HEK293 (cell line): ENCODE data around the gene MARCHF10.
A peak's percentile ranks its signal among the peaks of the same experiment; 100 is the strongest.

Source experiments
- CTCF ChIA-PET: fragments of 350-600 bp; formaldehyde crosslinking; extraction: SDS; loops from one replicate; lab custom pipeline; 2021; ENCODE audit warnings: antibody characterized with exemption; lab: Yijun Ruan, JAX
- POLR2A ChIA-PET: fragments of 300-600 bp; formaldehyde crosslinking; extraction: SDS; loops from one replicate; lab custom pipeline; 2020; ENCODE audit warnings: antibody characterized with exemption, inconsistent platforms; lab: Yijun Ruan, JAX
- H3K27ac ChIP-seq: fragments of 200-500 bp; sonication (Bioruptor generic); 2 replicates; pipeline ENCODE4 v1.5.1; 2014; ENCODE audit warnings: low read depth, low read length, control low read depth, inconsistent platforms; ENCODE audit errors: extremely low read depth
- H3K36me3 ChIP-seq, 2 experiments: fragments of 200-500 bp in 1 of 2; sonication (Bioruptor generic) in 1 of 2; 1 replicate in 1 of 2; 2 replicates in 1 of 2; pipeline ENCODE4 v1.5.1; 2014 to 2017; ENCODE audit warnings: inconsistent platforms in 2 of 2, low read length in 2 of 2; ENCODE audit not compliant: control insufficient read depth in 2 of 2, insufficient read depth in 1 of 2
- H3K4me1 ChIP-seq: fragments of 200-500 bp; sonication (Bioruptor generic); 2 replicates; pipeline ENCODE4 v1.5.1; 2014; ENCODE audit warnings: mild to moderate bottlenecking, low read length, inconsistent platforms; ENCODE audit not compliant: control insufficient read depth, insufficient read depth
- H3K4me3 ChIP-seq: 2 replicates; pipeline ENCODE4 v1.5.1; 2011; ENCODE audit warnings: low read depth, mild to moderate bottlenecking, control low read depth, low read length, moderate library complexity
- H3K9me3 ChIP-seq: fragments of 200-500 bp; sonication (Bioruptor generic); 2 replicates; pipeline ENCODE4 v1.5.1; 2014; ENCODE audit warnings: low read depth, low read length, inconsistent platforms; ENCODE audit not compliant: control insufficient read depth, insufficient read depth
- MYNN ChIP-seq: fragments of 450-650 bp; formaldehyde crosslinking; IDR thresholded peaks from 2 replicates; pipeline ENCODE4 v1.5.1; 2016; ENCODE audit warnings: missing biosample characterization, missing genetic modification characterization, borderline replicate concordance
- PBX3 ChIP-seq: sonication (generic); formaldehyde crosslinking; IDR thresholded peaks from 2 replicates; pipeline ENCODE4 v1.8.1; 2022; ENCODE audit warnings: mild to moderate bottlenecking, moderate library complexity, missing genetic modification reagents
- RBAK ChIP-seq: fragments of 450-650 bp; formaldehyde crosslinking; IDR thresholded peaks from 2 replicates; pipeline ENCODE4 v1.5.1; 2016; ENCODE audit warnings: missing biosample characterization, missing genetic modification characterization
- SALL2 ChIP-seq: fragments of 450-650 bp; formaldehyde crosslinking; IDR thresholded peaks from 2 replicates; pipeline ENCODE4 v1.5.0; 2017; ENCODE audit warnings: missing biosample characterization, mild to moderate bottlenecking, missing genetic modification characterization, borderline replicate concordance
- YY2 ChIP-seq: fragments of 450-650 bp; formaldehyde crosslinking; IDR thresholded peaks from 2 replicates; pipeline ENCODE4 v1.5.1; 2016; ENCODE audit warnings: missing biosample characterization, missing genetic modification characterization
- ZBTB44 ChIP-seq: fragments of 450-650 bp; IDR thresholded peaks from 2 replicates; pipeline ENCODE4 v1.5.1; 2018; ENCODE audit warnings: missing biosample characterization, mild to moderate bottlenecking, missing genetic modification characterization
- ZBTB48 ChIP-seq: fragments of 450-650 bp; formaldehyde crosslinking; IDR thresholded peaks from 2 replicates; pipeline ENCODE4 v1.5.1; 2016; ENCODE audit warnings: missing biosample characterization, missing genetic modification characterization
- ZFHX2 ChIP-seq: fragments of 450-650 bp; formaldehyde crosslinking; conservative IDR thresholded peaks from 2 replicates; pipeline ENCODE4 v1.5.1; 2016; ENCODE audit warnings: missing biosample characterization, missing genetic modification characterization
- ZIC2 ChIP-seq: fragments of 450-650 bp; formaldehyde crosslinking; IDR thresholded peaks from 2 replicates; pipeline ENCODE4 v1.5.1; 2016; ENCODE audit warnings: missing biosample characterization, missing genetic modification characterization
- ZNF140 ChIP-seq: fragments of 450-650 bp; formaldehyde crosslinking; IDR thresholded peaks from 2 replicates; pipeline ENCODE4 v1.5.1; 2016; ENCODE audit warnings: missing biosample characterization, missing genetic modification characterization
- ZNF146 ChIP-seq: fragments of 450-650 bp; formaldehyde crosslinking; IDR thresholded peaks from 2 replicates; pipeline ENCODE4 v1.5.1; 2016; ENCODE audit warnings: missing biosample characterization, missing genetic modification characterization
- ZNF175 ChIP-seq: fragments of 450-650 bp; formaldehyde crosslinking; IDR thresholded peaks from 2 replicates; pipeline ENCODE4 v1.5.1; 2016; ENCODE audit warnings: missing biosample characterization, missing genetic modification characterization
- ZNF184 ChIP-seq: fragments of 450-650 bp; IDR thresholded peaks from 2 replicates; pipeline ENCODE4 v1.5.1; 2018; ENCODE audit warnings: missing biosample characterization, mild to moderate bottlenecking, missing genetic modification characterization
- ZNF2 ChIP-seq: fragments of 450-650 bp; formaldehyde crosslinking; IDR thresholded peaks from 2 replicates; pipeline ENCODE4 v1.5.1; 2016; ENCODE audit warnings: missing biosample characterization, missing genetic modification characterization
- ZNF202 ChIP-seq: fragments of 450-650 bp; formaldehyde crosslinking; IDR thresholded peaks from 2 replicates; pipeline ENCODE4 v1.5.1; 2016; ENCODE audit warnings: missing biosample characterization, missing genetic modification characterization, borderline replicate concordance
- ZNF239 ChIP-seq: fragments of 450-650 bp; formaldehyde crosslinking; IDR thresholded peaks from 2 replicates; pipeline ENCODE4 v1.5.1; 2016; ENCODE audit warnings: missing biosample characterization, missing genetic modification characterization
- ZNF311 ChIP-seq: fragments of 450-650 bp; formaldehyde crosslinking; IDR thresholded peaks from 2 replicates; pipeline ENCODE4 v1.5.1; 2017; ENCODE audit warnings: missing biosample characterization, missing genetic modification characterization, borderline replicate concordance
- ZNF335 ChIP-seq: fragments of 450-650 bp; formaldehyde crosslinking; conservative IDR thresholded peaks from 2 replicates; pipeline ENCODE4 v1.5.1; 2016; ENCODE audit warnings: missing biosample characterization, missing genetic modification characterization
- ZNF426 ChIP-seq: fragments of 450-650 bp; formaldehyde crosslinking; IDR thresholded peaks from 2 replicates; pipeline ENCODE4 v1.5.1; 2017; ENCODE audit warnings: missing biosample characterization, missing genetic modification characterization, mild to moderate bottlenecking, inconsistent platforms, moderate library complexity
- ZNF555 ChIP-seq: fragments of 450-650 bp; formaldehyde crosslinking; conservative IDR thresholded peaks from 2 replicates; pipeline ENCODE4 v1.5.1; 2017; ENCODE audit warnings: missing biosample characterization, mild to moderate bottlenecking, missing genetic modification characterization, inconsistent platforms
- ZNF558 ChIP-seq: fragments of 450-650 bp; formaldehyde crosslinking; IDR thresholded peaks from 2 replicates; pipeline ENCODE4 v1.5.1; 2016; ENCODE audit warnings: missing biosample characterization, missing genetic modification characterization
- ZNF571 ChIP-seq: fragments of 450-650 bp; formaldehyde crosslinking; IDR thresholded peaks from 2 replicates; pipeline ENCODE4 v1.5.0; 2017; ENCODE audit warnings: missing biosample characterization, missing genetic modification characterization
- ZNF624 ChIP-seq: fragments of 450-650 bp; formaldehyde crosslinking; IDR thresholded peaks from 2 replicates; pipeline ENCODE4 v1.5.1; 2017; ENCODE audit warnings: missing biosample characterization, missing genetic modification characterization
- ZSCAN18 ChIP-seq: fragments of 450-650 bp; formaldehyde crosslinking; IDR thresholded peaks from 2 replicates; pipeline ENCODE4 v1.5.1; 2016; ENCODE audit warnings: missing biosample characterization, missing genetic modification characterization
- TF ChIP-seq, protein P1 (sequence below): fragments of 450-650 bp; formaldehyde crosslinking; IDR thresholded peaks from 2 replicates; pipeline ENCODE4 v1.5.1; 2016; ENCODE audit warnings: missing biosample characterization, missing genetic modification characterization
- TF ChIP-seq, protein P2 (sequence below): fragments of 450-650 bp; formaldehyde crosslinking; IDR thresholded peaks from 2 replicates; pipeline ENCODE4 v1.5.1; 2016; ENCODE audit warnings: missing biosample characterization, missing genetic modification characterization
- TF ChIP-seq, protein P3 (sequence below): fragments of 450-650 bp; formaldehyde crosslinking; IDR thresholded peaks from 2 replicates; pipeline ENCODE4 v1.5.1; 2016; ENCODE audit warnings: missing biosample characterization, missing genetic modification characterization

The MARCHF10 gene

GRCh38 chr17:62793919-62794665 is 14.0 kb downstream of the MARCHF10 start (continued):
- no peak for TF ChIP-seq PBX3 (CRISPR knock-in tag)
- TF ChIP-seq ZNF140 (tag by site-specific recombination): no peak
- no peak for TF ChIP-seq ZNF555
- no peak for TF ChIP-seq ZNF624
- TF ChIP-seq ZNF426 (tag by site-specific recombination): no peak
- peak; percentile 86; the same call in 1 of the 2 replicates for TF ChIP-seq ZNF311 (tag by site-specific recombination)
- 0 out of 2 replicates have a peak, but pooled peaks have one; percentile 8 for TF ChIP-seq ZFHX2 (tag by site-specific recombination)
- no peak for TF ChIP-seq ZBTB44 (tag by site-specific recombination)
- TF ChIP-seq, protein P1, sequence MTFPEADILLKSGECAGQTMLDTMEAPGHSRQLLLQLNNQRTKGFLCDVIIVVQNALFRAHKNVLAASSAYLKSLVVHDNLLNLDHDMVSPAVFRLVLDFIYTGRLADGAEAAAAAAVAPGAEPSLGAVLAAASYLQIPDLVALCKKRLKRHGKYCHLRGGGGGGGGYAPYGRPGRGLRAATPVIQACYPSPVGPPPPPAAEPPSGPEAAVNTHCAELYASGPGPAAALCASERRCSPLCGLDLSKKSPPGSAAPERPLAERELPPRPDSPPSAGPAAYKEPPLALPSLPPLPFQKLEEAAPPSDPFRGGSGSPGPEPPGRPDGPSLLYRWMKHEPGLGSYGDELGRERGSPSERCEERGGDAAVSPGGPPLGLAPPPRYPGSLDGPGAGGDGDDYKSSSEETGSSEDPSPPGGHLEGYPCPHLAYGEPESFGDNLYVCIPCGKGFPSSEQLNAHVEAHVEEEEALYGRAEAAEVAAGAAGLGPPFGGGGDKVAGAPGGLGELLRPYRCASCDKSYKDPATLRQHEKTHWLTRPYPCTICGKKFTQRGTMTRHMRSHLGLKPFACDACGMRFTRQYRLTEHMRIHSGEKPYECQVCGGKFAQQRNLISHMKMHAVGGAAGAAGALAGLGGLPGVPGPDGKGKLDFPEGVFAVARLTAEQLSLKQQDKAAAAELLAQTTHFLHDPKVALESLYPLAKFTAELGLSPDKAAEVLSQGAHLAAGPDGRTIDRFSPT (tag by site-specific recombination): no peak
- TF ChIP-seq, protein P2, sequence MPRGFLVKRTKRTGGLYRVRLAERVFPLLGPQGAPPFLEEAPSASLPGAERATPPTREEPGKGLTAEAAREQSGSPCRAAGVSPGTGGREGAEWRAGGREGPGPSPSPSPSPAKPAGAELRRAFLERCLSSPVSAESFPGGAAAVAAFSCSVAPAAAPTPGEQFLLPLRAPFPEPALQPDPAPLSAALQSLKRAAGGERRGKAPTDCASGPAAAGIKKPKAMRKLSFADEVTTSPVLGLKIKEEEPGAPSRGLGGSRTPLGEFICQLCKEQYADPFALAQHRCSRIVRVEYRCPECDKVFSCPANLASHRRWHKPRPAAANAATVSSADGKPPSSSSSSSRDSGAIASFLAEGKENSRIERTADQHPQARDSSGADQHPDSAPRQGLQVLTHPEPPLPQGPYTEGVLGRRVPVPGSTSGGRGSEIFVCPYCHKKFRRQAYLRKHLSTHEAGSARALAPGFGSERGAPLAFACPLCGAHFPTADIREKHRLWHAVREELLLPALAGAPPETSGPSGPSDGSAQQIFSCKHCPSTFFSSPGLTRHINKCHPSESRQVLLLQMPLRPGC (tag by site-specific recombination): no peak
- no peak for TF ChIP-seq ZSCAN18 (tag by site-specific recombination)
- TF ChIP-seq MYNN: no peak
- no peak; the same call in 1 of the 2 replicates for TF ChIP-seq ZNF146 (tag by site-specific recombination)
- TF ChIP-seq SALL2: no peak; the same call in 1 of the 2 replicates
- TF ChIP-seq RBAK (tag by site-specific recombination): 0 out of 2 replicates have a peak, but pooled peaks have one; percentile 16

GRCh38 chr17:62792447-62792800 is 15.7 kb downstream of the MARCHF10 start:
- no peaks in the 10 kb centered on the region for H3K36me3 ChIP-seq
- POLR2A ChIA-PET: no interaction called here
- H3K27ac ChIP-seq: no peak overlapping the region
- H3K9me3 ChIP-seq: no peaks in the 10 kb centered on the region
- H3K4me3 ChIP-seq: no peak overlapping the region
- CTCF ChIA-PET: interaction anchor here (0.5 kb wide), 1 partner anchor 9 kb away, joined by 4 read pairs; no protein-coding TSS in a partner anchor
- peaks cover 7% of the 10 kb centered on the region for H3K4me1 ChIP-seq
- TF ChIP-seq ZIC2 (tag by site-specific recombination) (no peak), ZNF175 (tag by site-specific recombination) (no peak), ZNF184 (tag by site-specific recombination) (no peak), ZNF2 (tag by site-specific recombination) (0 out of 2 replicates have a peak, but pooled peaks have one; percentile 10), ZNF558 (tag by site-specific recombination) (no peak), YY2 (tag by site-specific recombination) (peak; percentile 70), ZSCAN18 (tag by site-specific recombination) (no peak), ZBTB48 (tag by site-specific recombination) (0 out of 2 replicates have a peak, but pooled peaks have one; percentile 6), ZNF571 (tag by site-specific recombination) (no peak), ZNF335 (no peak), ZNF239 (tag by site-specific recombination) (0 out of 2 replicates have a peak, but pooled peaks have one; percentile 26), ZNF202 (tag by site-specific recombination) (no peak)
- TF ChIP-seq, protein P3, sequence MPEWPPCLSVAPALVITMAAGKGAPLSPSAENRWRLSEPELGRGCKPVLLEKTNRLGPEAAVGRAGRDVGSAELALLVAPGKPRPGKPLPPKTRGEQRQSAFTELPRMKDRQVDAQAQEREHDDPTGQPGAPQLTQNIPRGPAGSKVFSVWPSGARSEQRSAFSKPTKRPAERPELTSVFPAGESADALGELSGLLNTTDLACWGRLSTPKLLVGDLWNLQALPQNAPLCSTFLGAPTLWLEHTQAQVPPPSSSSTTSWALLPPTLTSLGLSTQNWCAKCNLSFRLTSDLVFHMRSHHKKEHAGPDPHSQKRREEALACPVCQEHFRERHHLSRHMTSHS (tag by site-specific recombination): no peak
